C4-2B (cell line): Measurements from ENCODE around the gene INO80B.

Source experiments
- H3K27ac ChIP-seq: fragments of 450-650 bp; 2 replicates; pipeline ENCODE4 v1.5.1; 2017
- CTCF ChIP-seq: fragments of 450-650 bp; conservative IDR thresholded peaks from 2 replicates; pipeline ENCODE4 v1.5.1; 2017; ENCODE audit warnings: mild to moderate bottlenecking
- ZFX ChIP-seq: fragments of 450-650 bp; IDR thresholded peaks from 2 replicates; pipeline ENCODE4 v1.6.1; 2017

INO80B gene

GRCh38 chr2:74491648-74492544, 37.0 kb downstream of the INO80B start:
- TF ChIP-seq CTCF (no peak), ZFX (no peak)
- H3K27ac ChIP-seq = no peak overlapping the region

GRCh38 chr2:74493546-74493945, 38.7 kb downstream of the INO80B start:
- H3K27ac ChIP-seq = no peak overlapping the region
- no peak for TF ChIP-seq ZFX
- no peak for TF ChIP-seq CTCF

DNA sequence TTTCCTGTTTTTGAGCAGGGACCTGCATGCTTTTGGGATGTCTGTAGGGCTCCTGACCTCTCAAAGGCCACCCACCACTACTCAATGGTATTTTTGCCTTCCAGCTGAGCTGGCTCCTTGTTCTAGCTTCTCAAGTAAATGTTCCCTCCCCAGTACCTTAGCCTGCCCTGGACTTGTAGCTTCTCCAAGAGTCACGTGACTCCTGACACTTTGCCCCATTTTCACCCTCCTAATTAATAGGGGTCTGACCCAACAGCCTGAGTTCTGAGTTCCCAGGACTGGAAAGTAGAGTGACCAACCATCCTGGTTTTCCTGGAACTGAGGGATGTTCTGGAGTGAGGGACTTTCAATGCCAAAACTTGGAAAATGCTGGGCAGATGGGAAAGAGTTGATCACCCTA, 40.6 kb downstream of the INO80B start:
- no peak overlapping the region for H3K27ac ChIP-seq
- TF ChIP-seq ZFX = no peak
- no peak for TF ChIP-seq CTCF

GRCh38 chr2:74496997-74497776, 42.3 kb downstream of the INO80B start:
- H3K27ac ChIP-seq = no peak overlapping the region
- TF ChIP-seq ZFX (no peak), CTCF (no peak)

DNA sequence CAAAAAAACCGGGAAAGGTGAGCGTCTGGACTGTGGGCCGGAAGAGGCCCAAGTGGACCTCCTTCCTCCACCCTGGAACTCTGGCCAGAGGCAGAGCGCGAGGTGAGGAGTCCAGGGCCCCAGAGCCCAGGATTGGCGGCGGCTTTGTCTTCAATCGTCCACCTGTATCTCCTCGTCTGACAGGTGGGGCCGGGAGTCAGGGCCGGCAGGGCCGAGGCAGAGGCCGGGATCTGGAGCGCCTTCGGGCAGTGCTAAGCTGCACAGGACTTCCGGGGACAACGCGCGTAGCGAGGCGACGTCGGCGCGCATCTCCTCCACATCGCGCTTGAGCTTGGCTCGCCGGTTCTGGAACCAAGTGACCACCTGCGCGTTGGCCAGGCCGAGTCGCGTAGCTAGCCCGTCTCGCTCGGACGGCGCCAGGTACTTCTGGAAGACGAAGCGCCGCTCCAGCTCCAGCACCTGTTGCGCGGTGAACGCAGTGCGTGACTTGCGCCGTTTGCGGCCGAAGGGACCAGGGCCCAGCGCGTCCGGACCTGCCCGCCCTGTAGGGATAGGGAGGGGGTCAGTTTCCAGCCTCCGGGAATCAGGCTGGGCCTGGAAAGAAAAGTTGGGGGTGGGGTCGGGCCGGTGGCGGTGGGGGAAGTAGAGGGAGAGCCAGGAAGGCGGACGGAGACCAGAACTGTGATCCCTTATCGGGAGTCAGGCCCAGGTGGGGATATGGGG, 43.1 kb downstream of the INO80B start:
- H3K27ac ChIP-seq = no peak overlapping the region
- no peak for TF ChIP-seq CTCF
- no peak for TF ChIP-seq ZFX

DNA sequence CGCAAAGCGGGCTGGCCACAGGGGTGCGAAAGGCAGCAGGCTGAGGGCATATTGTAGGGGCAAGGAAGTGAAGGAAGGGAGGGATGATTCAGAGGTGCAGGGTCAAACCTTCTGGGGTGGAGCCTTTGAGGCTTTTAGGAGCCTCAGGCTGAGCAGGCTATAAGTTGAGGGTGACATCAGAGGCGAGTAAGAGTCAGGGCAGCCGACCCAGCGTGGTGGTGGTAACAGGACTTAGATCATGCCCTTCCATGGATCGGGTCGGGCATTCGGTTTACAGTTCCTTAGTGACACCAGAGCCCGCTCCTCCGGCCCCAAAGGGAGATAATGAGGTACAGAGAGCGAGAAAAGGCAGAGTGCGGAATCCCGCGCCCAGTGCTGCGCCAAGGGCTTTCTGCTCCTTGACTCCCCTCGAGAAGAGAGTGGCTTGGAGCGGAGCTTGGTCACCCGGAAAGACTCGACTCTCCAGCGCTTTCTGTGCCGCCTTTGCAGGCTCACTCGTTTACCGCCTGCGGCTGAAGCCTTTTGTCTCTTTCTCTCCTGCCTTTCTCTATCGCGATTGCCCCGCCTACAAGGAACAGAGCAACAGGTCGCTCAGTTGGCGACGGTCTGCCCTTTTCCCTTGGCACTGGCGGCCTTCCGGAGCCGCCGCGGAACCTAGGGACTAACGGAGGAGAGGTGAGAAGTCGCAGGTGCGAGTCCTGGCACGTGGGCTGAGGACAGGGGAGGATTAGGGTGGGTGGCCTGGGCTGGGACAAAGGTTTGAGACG, 43.8 kb downstream of the INO80B start:
- no peak overlapping the region for H3K27ac ChIP-seq
- TF ChIP-seq ZFX (no peak), CTCF (no peak)
